Karpas-422 (cell line): Measurements from ENCODE around the gene MUC2. TPM values are rescaled to one million over a fixed set of nuclear protein-coding genes. Genes with fewer than 3 reads are reported as not detected.

Experiments
- DNase-seq: peaks from one replicate; pipeline ENCODE4 v3.0.0-alpha.2; 2015
- H2AFZ ChIP-seq: fragments of 200-600 bp; sonication (generic); 2 replicates; pipeline ENCODE4 v1.6.1; 2014; ENCODE audit warnings: antibody characterized with exemption, low read length, mixed read lengths
- H3K27ac ChIP-seq: fragments of 200-600 bp; sonication (generic); 2 replicates; pipeline ENCODE4 v1.5.1; 2014; ENCODE audit warnings: mild to moderate bottlenecking, low read length, moderate library complexity
- H3K27me3 ChIP-seq: fragments of 200-600 bp; sonication (generic); 2 replicates; pipeline ENCODE4 v1.6.1; 2014; ENCODE audit warnings: low read length, mixed read lengths
- H3K36me3 ChIP-seq: fragments of 200-600 bp; sonication (generic); 2 replicates; pipeline ENCODE4 v1.6.1; 2014; ENCODE audit warnings: low read length, mixed read lengths; ENCODE audit not compliant: insufficient read depth
- H3K4me1 ChIP-seq: fragments of 200-600 bp; sonication (generic); 2 replicates; pipeline ENCODE4 v1.6.1; 2014; ENCODE audit warnings: mild to moderate bottlenecking, low read length, mixed read lengths
- H3K4me2 ChIP-seq: fragments of 200-600 bp; sonication (generic); 2 replicates; pipeline ENCODE4 v1.6.1; 2014; ENCODE audit warnings: low read length, low read depth, mild to moderate bottlenecking; ENCODE audit not compliant: poor library complexity, severe bottlenecking
- H3K4me3 ChIP-seq: fragments of 200-600 bp; sonication (generic); 2 replicates; pipeline ENCODE4 v1.5.1; 2014; ENCODE audit warnings: mild to moderate bottlenecking, antibody characterized with exemption, low read length, mixed read lengths
- H3K79me2 ChIP-seq: fragments of 200-600 bp; sonication (generic); 2 replicates; pipeline ENCODE4 v1.6.1; 2014; ENCODE audit warnings: mild to moderate bottlenecking, low read length, mixed read lengths
- H3K9ac ChIP-seq: fragments of 200-600 bp; sonication (generic); 2 replicates; pipeline ENCODE4 v1.6.0; 2014; ENCODE audit warnings: low read length
- H3K9me2 ChIP-seq: fragments of 200-600 bp; sonication (generic), shearing (Covaris generic); replicated peaks from 2 replicates; pipeline ENCODE4 v1.6.0; 2014; ENCODE audit warnings: mild to moderate bottlenecking, low read length, moderate library complexity; ENCODE audit not compliant: insufficient read depth
- H3K9me3 ChIP-seq: fragments of 300-700, 200-600 bp; sonication (generic); 2 replicates; pipeline ENCODE4 v1.6.1; 2014; ENCODE audit warnings: low read length, mixed read lengths
- H4K20me1 ChIP-seq: fragments of 200-600 bp; sonication (generic); 2 replicates; pipeline ENCODE4 v1.6.1; 2014; ENCODE audit warnings: mild to moderate bottlenecking, antibody characterized with exemption, low read length, low read depth; ENCODE audit not compliant: insufficient read depth
- total RNA-seq: library from RNA; depleted of rRNA; stranded (reverse); fragments of >200 nt; shearing (Covaris generic); gene quantifications from 2 replicates; pipeline ENCODE4 v1.2.3, GENCODE V29; 2014; ENCODE audit warnings: low replicate concordance

Gene MUC2
- total RNA-seq, 1 experiment from 2014 or later = not detected

GRCh38 chr11:1101318-1102089 is 26.8 kb downstream of the MUC2 start:
- Histone ChIP-seq H3K9ac (no peak overlapping the region), H3K4me2 (no peak overlapping the region)

GRCh38 chr11:1102221-1102971 is 27.7 kb downstream of the MUC2 start:
- Histone ChIP-seq H3K4me1 (no peaks in the 10 kb centered on the region), H3K4me2 (no peak overlapping the region), H3K9me2 (no peaks in the 10 kb centered on the region), H3K4me3 (no peak overlapping the region), H3K27ac (no peak overlapping the region), H3K27me3 (no peaks in the 10 kb centered on the region), H2AFZ (no peak overlapping the region), H3K36me3 (no peaks in the 10 kb centered on the region), H3K9me3 (peaks cover 10% of the 10 kb centered on the region), H3K79me2 (no peaks in the 10 kb centered on the region), H4K20me1 (no peaks in the 10 kb centered on the region), H3K9ac (no peak overlapping the region)
- DNase-seq = no peak

More at GRCh38 chr11:1101318-1102089, 26.8 kb downstream of the MUC2 start:
- no peak overlapping the region for H2AFZ ChIP-seq
- no peaks in the 10 kb centered on the region for H3K9me2 ChIP-seq
- no peaks in the 10 kb centered on the region for H3K27me3 ChIP-seq
- no peaks in the 10 kb centered on the region for H3K79me2 ChIP-seq
- no peaks in the 10 kb centered on the region for H3K4me1 ChIP-seq
- H3K36me3 ChIP-seq = no peaks in the 10 kb centered on the region
- no peak for DNase-seq
- H4K20me1 ChIP-seq = no peaks in the 10 kb centered on the region
- no peak overlapping the region for H3K27ac ChIP-seq
- H3K9me3 ChIP-seq = peaks cover 10% of the 10 kb centered on the region
- no peak overlapping the region for H3K4me3 ChIP-seq

GRCh38 chr11:1102996-1103395 is 28.3 kb downstream of the MUC2 start:
- H2AFZ ChIP-seq = no peak overlapping the region
- H3K4me3 ChIP-seq = no peak overlapping the region
- no peaks in the 10 kb centered on the region for H3K79me2 ChIP-seq
- no peaks in the 10 kb centered on the region for H3K4me1 ChIP-seq
- no peaks in the 10 kb centered on the region for H3K36me3 ChIP-seq
- H3K27ac ChIP-seq = no peak overlapping the region
- no peaks in the 10 kb centered on the region for H3K27me3 ChIP-seq
- DNase-seq = no peak
- H3K4me2 ChIP-seq = no peak overlapping the region
- H3K9me2 ChIP-seq = no peaks in the 10 kb centered on the region
- H3K9me3 ChIP-seq = peaks cover 10% of the 10 kb centered on the region
- H3K9ac ChIP-seq = no peak overlapping the region
- no peaks in the 10 kb centered on the region for H4K20me1 ChIP-seq

- H3K4me1 ChIP-seq = no peaks in the 10 kb centered on the region
- no peaks in the 10 kb centered on the region for H3K36me3 ChIP-seq
- H3K9ac ChIP-seq = no peak overlapping the region
- H3K27me3 ChIP-seq = no peaks in the 10 kb centered on the region
- no peak overlapping the region for H2AFZ ChIP-seq
- no peak for DNase-seq
- H4K20me1 ChIP-seq = no peaks in the 10 kb centered on the region
- H3K4me2 ChIP-seq = no peak overlapping the region
- H3K79me2 ChIP-seq = no peaks in the 10 kb centered on the region
- no peak overlapping the region for H3K4me3 ChIP-seq
- no peaks in the 10 kb centered on the region for H3K9me2 ChIP-seq
- H3K9me3 ChIP-seq = peaks cover 10% of the 10 kb centered on the region
- H3K27ac ChIP-seq = no peak overlapping the region
Measured at GRCh38 chr11:1103401-1104360, 29.0 kb downstream of the MUC2 start.

GRCh38 chr11:1104411-1105182 is 29.9 kb downstream of the MUC2 start:
- Histone ChIP-seq H3K36me3 (no peaks in the 10 kb centered on the region), H3K9ac (no peak overlapping the region), H3K27me3 (no peaks in the 10 kb centered on the region), H3K79me2 (no peaks in the 10 kb centered on the region), H3K27ac (no peak overlapping the region), H3K9me2 (no peaks in the 10 kb centered on the region), H3K4me3 (no peak overlapping the region), H3K4me1 (no peaks in the 10 kb centered on the region), H2AFZ (no peak overlapping the region), H3K9me3 (peaks cover 6% of the 10 kb centered on the region), H4K20me1 (no peaks in the 10 kb centered on the region), H3K4me2 (no peak overlapping the region)
- DNase-seq = no peak

- H3K9me2 ChIP-seq = no peaks in the 10 kb centered on the region
- no peak overlapping the region for H3K4me2 ChIP-seq
- no peak overlapping the region for H3K4me3 ChIP-seq
- H2AFZ ChIP-seq = no peak overlapping the region
- H3K9ac ChIP-seq = no peak overlapping the region
- peaks cover under 1% of the 10 kb centered on the region; the same call in 1 of the 2 replicates for H3K9me3 ChIP-seq
- DNase-seq = no peak
- no peak overlapping the region for H3K27ac ChIP-seq
- no peaks in the 10 kb centered on the region for H4K20me1 ChIP-seq
- H3K4me1 ChIP-seq = no peaks in the 10 kb centered on the region
- H3K27me3 ChIP-seq = no peaks in the 10 kb centered on the region
- H3K36me3 ChIP-seq = no peaks in the 10 kb centered on the region
- no peaks in the 10 kb centered on the region for H3K79me2 ChIP-seq
Measured at GRCh38 chr11:1105183-1105565, 30.5 kb downstream of the MUC2 start.

GRCh38 chr11:1106387-1106786 is 31.7 kb downstream of the MUC2 start:
- H3K9me3 ChIP-seq = no peaks in the 10 kb centered on the region; the same call in 1 of the 2 replicates
- no peak overlapping the region for H3K27ac ChIP-seq
- no peak overlapping the region for H3K4me2 ChIP-seq
- H3K4me3 ChIP-seq = no peak overlapping the region
- no peak for DNase-seq
- H3K36me3 ChIP-seq = no peaks in the 10 kb centered on the region
- no peaks in the 10 kb centered on the region for H3K4me1 ChIP-seq
- no peaks in the 10 kb centered on the region for H3K27me3 ChIP-seq
- H4K20me1 ChIP-seq = no peaks in the 10 kb centered on the region
- H3K9ac ChIP-seq = no peak overlapping the region
- H3K79me2 ChIP-seq = no peaks in the 10 kb centered on the region
- H2AFZ ChIP-seq = no peak overlapping the region
- H3K9me2 ChIP-seq = no peaks in the 10 kb centered on the region
